Dedifferentiated amniotic fluid mesenchymal stem cell (primary cell): ENCODE results near the gene POLN.
"Not testable (repeated sequence)": the region's sequence is repeated elsewhere in the genome, so short reads cannot be mapped to it uniquely, and the experiment has no call there.

ENCODE experiments used
- DNase-seq: peaks from one replicate; pipeline ENCODE4 v3.0.0-alpha.2; 2016; ENCODE audit errors: extremely low spot score

The POLN gene

DNA sequence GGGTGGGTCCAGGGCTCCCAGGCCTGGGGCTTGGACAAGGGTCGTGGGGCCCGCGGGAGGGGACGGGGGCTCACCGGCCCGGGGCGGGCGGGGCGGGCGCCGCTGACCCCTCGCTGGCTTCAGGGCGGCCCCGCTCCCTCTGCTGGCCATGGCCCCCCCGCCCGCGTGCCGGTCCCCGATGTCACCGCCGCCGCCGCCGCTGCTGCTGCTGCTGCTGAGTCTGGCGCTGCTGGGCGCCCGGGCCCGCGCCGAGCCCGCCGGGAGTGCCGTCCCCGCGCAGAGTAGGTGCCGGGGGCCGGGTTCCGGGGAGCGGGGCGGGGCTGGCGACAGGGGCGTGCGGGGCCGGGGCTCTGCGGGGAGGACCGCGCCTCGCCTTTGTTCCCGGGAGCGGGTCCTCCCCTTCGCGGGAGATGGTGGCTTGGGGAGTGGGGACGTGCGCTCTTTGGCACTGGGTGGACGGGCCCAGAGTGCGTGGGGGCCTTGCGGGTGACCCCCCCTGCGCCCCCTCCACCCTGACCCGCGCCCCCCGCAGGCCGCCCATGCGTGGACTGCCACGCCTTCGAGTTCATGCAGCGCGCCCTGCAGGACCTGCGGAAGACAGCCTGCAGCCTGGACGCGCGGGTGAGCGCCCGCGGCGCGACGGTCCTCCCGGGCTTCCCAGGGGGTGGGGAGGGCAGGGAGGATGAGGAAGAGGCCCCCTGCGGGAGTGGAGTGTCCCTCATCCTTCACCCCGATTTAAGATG is 199.5 kb downstream of the POLN start:
- no peak for DNase-seq

DNA sequence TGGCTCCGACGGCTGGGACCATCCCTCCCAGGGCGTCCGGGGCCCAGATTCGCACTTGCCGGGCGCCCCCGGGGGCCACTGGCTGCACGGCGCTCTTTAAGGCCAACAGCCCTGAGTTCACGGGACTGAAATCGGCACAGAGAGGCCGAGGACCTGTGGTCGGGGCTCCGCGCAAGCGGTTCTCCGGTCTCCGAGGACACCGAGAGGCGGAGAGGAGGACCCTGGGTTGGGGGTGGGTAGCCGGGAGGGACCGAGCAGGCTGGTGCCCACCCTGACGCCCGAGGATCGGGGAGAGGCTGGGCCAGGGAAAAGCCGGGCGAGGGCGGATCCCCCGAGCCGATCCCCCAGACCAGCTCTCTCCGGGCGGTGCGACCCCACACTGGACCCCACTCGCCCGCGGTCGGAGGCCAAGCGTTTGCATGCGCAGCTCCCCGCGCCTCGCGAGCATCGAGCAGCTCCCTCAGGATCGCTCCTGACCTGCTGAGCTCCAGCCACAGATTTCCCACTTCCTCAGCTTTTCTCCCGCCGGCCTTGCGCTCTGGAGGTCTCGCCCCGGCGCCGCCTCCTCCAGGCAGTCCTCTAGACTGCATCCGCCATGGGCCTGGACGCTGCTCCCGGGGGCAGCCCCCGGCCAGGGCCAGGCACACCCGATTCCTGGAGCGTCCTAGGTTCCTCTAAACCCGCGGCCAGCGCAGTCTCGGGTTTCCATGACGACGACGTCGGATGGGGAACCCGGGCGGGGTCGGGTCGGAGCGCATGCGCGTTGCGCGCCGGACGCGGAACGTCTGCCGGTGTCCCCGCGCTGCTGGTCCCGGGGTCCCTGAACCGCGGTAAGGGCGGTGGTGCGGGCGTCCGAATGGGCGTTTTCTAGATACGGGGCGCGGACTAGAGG is 200.4 kb downstream of the POLN start:
- peak; percentile 54 for DNase-seq

DNA sequence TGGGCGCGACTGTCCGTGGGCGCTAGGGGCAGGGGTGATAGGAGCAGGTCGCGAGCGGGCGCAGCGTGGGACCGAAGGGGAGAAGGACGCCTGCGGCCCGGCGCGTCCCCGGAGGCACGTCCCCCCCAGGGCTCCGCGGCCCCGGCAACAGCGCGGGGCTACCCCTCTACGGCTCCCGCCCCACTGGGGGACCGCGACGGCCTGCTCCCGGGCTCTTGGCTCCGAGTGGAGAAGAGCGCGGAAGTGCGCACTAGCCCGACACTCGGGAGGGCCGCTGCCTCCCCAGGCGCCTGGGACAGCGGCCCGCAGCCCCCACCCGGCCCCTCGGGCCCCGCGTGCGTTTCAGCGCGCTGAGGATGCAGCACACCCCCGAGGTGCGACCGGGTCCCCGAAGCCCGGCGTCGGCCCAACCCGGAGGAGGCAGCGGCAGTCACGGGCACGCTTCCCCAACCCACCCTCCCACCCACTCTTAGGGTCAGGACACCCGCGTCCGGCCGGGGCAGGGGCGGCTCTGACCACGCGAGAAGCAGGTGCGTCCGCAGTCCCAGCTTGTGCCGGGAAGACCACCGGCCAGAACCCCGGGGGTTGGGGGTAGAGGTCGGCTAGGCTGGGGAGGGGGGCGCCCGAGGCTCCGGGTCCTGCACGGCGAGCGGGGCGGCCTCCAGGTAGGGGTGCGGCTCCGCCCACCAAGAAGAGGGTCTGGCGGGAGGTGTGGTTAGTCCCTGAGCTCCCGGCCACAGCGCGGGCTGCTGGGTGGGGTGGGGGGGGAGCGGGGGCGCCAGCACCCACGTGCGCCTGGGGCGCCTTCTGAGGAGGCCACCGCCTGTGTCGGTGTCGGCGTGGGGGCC is 201.3 kb downstream of the POLN start:
- DNase-seq: no peak

DNA sequence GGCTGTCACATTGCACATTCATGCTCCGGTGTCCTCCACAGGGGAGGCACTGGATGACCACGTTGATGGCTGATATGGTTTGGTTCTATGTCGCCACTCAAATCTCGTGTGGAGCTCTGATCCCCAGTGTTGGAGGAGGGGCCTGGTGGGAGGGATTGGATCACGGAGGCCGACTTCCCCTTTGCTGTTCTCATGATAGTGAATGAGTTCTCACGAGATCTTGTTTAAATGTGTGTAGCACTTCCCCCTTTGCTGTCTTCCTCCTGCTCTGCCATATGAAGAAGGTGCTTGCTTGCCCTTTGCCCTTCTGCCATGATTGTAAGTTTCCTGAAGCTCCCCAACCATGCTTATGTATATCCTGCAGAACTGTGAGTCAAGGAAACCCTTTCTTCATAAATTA is 205.1 kb downstream of the POLN start:
- no peak for DNase-seq

DNA sequence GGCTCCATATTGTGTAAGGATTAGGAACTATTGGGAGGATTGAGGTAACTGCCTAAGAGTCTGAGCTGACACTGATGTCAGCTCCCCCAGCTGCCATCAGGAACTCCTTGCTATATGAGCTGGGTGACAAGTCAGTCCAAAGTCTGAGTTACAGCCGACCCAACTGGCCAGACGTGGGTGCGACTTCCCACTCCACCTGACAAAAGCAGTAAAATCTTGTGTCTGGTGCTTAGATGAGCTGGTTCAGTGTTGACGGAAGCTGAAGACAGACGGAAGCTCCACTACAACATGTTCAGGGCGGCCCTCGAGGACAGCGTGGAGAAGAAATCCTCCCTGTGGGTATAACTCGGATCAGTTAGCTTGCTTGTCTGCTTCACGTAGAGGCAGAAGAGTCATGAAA is 205.6 kb downstream of the POLN start:
- no peak for DNase-seq

DNA sequence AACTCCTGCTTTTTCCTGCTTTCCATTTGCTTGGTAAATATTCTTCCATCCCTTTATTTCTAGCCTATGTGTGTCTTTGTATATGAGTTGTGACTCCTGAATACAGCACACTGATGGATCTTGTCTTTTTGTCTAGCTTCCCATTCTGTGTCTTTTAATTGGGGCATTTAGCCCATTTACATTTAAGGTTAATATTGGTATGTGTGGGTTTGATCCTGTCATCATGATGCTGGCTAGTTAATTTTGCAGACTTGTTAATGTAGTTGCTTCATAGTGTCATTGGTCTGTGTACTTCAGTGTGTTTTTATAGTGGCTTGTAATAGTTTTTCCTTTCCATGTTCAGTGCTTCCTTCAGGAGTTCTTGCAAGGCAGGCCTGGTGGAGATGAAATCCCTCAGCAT is 210.8 kb downstream of the POLN start:
- DNase-seq: not testable (repeated sequence)

DNA sequence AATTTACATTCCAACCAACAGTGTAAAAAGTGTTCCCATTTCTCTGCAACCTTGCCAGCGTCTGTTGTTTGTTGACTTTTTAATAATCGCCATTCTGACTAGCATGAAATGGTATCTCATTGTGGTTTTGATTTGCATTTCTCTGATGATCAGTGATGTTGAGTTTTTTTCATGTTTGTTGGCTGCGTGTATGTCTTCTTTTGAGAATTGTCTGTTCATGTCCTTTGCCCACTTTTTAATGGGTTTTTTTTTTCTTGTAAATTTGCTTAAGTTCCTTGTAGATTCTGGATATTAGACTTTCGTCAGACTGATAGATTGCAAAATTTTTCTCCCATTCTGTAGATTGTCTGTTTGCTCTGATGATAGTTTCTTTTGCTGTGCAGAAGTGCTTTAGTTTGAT is 214.8 kb downstream of the POLN start:
- not testable (repeated sequence) for DNase-seq

DNA sequence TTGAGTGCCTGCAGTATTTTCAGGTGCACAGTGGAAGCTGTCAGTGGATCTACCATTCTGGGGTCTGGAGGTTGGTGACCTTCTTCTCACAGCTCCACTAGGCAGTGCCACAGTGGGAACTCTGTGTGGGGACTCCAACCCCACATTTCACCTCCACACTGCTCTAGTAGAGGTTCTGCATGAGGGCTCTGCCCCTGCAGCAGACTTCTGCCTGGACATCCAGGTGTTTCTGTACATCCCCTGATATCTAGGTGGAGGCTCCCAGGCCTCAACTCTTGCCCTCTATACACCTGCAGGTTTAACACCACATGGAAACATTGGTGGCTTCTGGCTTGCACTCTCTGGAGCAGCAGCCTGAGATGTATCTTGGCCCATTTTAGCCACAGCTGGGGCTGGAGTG is 216.1 kb downstream of the POLN start:
- no peak for DNase-seq

DNA sequence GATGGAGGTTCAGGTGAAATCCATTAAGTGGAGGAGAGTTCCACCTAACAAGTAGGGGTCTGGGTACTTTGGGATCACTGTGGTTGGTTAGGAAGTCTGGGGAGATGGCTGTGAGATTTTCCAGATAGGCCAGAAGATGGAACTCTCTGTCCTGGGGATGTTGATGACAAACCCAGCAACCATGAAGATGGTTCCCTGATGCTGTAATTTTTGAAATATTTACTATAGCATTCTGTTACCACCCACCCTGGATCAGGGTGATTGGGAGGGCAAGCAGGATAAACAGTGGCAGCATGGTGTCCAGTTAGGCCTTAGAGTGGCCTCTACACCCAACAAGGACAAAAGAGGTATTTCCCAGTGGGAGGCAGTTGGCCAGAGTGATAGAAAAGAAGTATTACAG is 217.2 kb downstream of the POLN start:
- no peak for DNase-seq
